ENCODE results near the gene SHISA6.

DNA sequence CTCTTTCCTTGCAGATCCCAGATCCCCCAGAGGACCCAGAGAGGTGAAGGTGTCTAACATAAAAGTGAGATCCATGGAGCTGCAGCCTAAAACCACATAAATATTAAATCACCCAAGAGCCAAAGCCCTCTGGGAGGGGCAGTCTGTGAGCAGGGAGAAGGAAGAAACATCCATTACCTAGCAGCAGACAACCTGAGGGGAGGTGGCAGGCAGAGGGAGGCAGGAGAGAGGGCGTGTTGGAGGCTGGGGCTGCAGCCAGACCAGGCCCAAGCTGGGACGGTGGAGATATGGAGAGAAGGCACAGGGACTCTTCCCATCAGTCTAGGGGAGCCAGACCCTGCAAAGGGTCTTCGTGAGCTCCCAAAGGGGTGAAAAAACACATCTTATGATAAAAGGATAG, 101.1 kb downstream of the SHISA6 start:
- TF ChIP-seq, protein P1, sequence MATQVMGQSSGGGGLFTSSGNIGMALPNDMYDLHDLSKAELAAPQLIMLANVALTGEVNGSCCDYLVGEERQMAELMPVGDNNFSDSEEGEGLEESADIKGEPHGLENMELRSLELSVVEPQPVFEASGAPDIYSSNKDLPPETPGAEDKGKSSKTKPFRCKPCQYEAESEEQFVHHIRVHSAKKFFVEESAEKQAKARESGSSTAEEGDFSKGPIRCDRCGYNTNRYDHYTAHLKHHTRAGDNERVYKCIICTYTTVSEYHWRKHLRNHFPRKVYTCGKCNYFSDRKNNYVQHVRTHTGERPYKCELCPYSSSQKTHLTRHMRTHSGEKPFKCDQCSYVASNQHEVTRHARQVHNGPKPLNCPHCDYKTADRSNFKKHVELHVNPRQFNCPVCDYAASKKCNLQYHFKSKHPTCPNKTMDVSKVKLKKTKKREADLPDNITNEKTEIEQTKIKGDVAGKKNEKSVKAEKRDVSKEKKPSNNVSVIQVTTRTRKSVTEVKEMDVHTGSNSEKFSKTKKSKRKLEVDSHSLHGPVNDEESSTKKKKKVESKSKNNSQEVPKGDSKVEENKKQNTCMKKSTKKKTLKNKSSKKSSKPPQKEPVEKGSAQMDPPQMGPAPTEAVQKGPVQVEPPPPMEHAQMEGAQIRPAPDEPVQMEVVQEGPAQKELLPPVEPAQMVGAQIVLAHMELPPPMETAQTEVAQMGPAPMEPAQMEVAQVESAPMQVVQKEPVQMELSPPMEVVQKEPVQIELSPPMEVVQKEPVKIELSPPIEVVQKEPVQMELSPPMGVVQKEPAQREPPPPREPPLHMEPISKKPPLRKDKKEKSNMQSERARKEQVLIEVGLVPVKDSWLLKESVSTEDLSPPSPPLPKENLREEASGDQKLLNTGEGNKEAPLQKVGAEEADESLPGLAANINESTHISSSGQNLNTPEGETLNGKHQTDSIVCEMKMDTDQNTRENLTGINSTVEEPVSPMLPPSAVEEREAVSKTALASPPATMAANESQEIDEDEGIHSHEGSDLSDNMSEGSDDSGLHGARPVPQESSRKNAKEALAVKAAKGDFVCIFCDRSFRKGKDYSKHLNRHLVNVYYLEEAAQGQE (IDR thresholded peaks at IDR 0.05; ENCODE audit: insufficient read depth in 1 of 2, low read depth in 2 of 2, low read length in 2 of 2): no peak
- TF ChIP-seq TAF1 (IDR thresholded peaks at IDR 0.05; ENCODE audit: borderline replicate concordance, insufficient read depth, low read length) (no peak), POLR2AphosphoS5 (IDR thresholded peaks at IDR 0.05; ENCODE audit: low read depth, low read length) (no peak)

Data from PFSK-1 (cell line).